Neural progenitor cell (in vitro differentiated cells): ENCODE results near the gene ADORA2A.

ENCODE experiments used
- EZH2 ChIP-seq: fragments of 200-600 bp; sonication (generic); IDR thresholded peaks from 2 replicates; pipeline ENCODE4 v1.6.1; 2017; ENCODE audit warnings: antibody characterized with exemption, mild to moderate bottlenecking, moderate library complexity
- EZH2phosphoT487 ChIP-seq: fragments of 200-600 bp; sonication (generic); IDR thresholded peaks from 2 replicates; pipeline ENCODE4 v1.6.1; 2017; ENCODE audit warnings: antibody characterized with exemption
- TF ChIP-seq, protein P1 (sequence below): fragments of 200-600 bp; sonication (generic); IDR thresholded peaks from 2 replicates; pipeline ENCODE4 v1.5.1; 2017; ENCODE audit warnings: antibody characterized with exemption, mild to moderate bottlenecking

- TF ChIP-seq, protein P1, sequence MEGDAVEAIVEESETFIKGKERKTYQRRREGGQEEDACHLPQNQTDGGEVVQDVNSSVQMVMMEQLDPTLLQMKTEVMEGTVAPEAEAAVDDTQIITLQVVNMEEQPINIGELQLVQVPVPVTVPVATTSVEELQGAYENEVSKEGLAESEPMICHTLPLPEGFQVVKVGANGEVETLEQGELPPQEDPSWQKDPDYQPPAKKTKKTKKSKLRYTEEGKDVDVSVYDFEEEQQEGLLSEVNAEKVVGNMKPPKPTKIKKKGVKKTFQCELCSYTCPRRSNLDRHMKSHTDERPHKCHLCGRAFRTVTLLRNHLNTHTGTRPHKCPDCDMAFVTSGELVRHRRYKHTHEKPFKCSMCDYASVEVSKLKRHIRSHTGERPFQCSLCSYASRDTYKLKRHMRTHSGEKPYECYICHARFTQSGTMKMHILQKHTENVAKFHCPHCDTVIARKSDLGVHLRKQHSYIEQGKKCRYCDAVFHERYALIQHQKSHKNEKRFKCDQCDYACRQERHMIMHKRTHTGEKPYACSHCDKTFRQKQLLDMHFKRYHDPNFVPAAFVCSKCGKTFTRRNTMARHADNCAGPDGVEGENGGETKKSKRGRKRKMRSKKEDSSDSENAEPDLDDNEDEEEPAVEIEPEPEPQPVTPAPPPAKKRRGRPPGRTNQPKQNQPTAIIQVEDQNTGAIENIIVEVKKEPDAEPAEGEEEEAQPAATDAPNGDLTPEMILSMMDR = no peak
- TF ChIP-seq EZH2 (no peak), EZH2phosphoT487 (no peak)
These were observed 38.2 kb downstream of the ADORA2A start for GRCh38 chr22:24465566-24465965.
